Measurements from ENCODE around the gene TARBP2.

The TARBP2 gene, protein sequence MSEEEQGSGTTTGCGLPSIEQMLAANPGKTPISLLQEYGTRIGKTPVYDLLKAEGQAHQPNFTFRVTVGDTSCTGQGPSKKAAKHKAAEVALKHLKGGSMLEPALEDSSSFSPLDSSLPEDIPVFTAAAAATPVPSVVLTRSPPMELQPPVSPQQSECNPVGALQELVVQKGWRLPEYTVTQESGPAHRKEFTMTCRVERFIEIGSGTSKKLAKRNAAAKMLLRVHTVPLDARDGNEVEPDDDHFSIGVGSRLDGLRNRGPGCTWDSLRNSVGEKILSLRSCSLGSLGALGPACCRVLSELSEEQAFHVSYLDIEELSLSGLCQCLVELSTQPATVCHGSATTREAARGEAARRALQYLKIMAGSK

DNA sequence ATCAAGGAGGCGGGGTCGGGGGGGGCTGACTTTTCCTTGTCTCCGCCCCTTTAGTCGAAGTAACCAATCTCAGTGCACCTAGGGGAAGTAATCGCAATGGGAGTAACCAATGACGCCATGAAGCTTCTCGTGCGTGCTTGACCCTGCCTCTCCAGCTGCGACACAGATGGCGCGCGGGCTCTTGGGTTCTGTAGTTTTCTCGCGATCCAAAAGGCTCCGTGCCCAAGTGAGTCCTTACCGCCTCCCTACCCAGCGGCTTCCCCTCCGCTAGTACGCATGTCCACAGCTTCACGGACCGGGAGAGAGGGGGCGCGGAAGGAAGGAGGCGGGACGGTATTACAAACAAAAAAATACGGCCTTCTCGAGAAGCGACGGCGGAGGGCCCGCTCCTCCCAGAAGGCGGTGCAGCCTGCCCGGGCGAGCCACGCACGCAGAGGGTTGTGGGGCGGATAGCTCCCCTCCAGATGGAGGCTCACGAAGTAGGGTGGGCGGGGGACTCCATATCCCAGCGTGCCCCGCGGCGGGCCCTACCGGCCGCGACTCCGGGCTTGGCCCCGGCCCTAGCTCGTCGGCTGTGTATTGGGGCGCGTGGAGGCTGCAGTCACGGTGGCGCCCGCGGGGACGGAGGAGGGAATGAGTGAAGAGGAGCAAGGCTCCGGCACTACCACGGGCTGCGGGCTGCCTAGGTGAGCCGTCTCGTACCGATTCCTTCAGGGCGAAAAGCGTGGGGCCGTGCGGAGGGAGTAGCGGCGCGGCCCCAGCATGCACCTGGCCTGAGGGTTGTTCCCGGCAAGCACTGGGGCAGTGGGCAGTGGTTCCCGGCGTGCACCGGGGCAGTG, at the start of gene TARBP2:
Gene TARBP2, plus strand, starts transcription at position 508 of the 839 bp plus-strand sequence. Its CDS starts 126 bp downstream, at position 634.
- DNase-seq = peak; percentile 98

- DNase-seq = peak; percentile 98
These were observed 49.4 kb upstream of the TARBP2 start, which contains the start of gene PCBP2 for GRCh38 chr12:53451661-53452158. TSS of gene PCBP2 (plus strand) at chr12:53452102. CDS start at chr12:53454801, 2,699 bp downstream.

DNA sequence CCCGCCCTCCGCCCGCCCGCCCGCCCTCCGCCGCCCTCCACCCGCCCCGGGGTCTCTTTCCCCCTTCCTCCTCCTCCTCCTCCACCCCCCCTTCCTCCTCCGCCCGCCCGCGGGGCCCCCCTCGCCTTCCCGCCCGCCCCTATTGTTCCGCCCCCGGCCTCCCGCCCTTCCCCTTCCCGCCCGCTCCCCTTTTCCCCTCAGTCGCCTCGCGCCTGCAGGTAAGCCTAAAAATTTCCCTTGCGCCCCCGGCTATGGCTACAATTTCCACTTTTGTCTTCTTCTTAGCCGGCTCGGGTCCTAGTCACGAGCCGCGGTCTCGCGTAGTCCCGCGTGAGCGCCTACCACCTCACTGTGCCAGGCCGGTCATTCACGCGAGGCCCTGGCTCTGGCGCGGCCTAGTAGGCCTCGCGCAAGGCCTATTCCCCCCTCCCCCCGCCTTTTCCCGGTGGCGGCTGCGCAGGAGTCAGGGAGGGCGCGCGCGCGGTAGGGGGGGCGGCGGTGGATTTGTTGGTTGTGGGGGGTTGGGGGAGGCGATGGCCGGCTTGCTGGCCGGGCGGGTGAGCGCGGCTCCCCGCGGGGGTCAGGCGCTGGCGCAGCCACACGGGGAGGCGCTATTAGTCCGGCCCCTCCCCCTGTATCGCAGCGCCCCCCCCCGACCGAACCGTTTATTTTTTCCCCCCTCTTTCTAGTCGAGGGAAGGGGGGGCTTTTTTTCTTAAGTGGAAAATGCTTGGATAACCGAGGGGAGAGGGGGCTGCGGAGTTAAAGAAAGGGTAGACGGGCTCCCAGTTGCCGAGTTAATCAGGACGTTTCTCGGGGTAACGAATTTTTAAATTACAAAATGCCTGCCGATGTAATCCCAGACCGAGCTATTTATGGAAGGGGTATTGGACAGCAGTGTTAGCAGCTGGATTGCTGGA, 48.7 kb upstream of the TARBP2 start:
- DNase-seq = peak; percentile 76

DNA sequence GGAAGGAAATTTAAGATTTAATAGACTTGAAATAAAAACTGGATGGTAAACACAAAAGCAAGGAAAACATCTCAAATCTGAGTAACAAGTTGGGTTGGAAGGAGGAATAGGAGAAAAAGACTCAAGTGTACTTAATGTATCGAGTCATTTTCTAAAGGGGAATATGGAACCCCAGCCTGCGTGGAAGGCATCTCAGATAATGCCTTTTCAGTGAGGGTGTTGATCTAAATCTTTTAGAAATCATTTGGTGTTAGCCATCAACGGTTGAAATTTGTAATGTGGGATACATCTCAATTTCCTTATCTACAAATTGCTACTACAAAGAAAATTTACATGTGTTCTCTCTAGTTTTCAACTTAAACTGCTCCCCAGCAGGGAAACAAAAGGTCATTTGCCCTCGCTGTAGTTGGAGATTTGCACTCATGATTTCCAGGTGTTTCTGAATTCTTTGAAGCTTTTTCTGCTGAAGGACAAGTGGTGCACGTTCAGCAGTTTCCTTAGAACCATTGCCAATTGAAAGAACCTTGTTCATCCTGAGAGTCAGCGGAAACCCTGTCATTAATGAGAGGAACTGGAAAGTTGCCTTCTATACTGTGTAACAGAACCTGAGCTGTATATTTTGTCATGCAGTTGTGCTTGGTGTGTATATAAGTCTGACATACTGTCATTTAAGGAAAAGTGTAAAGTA, 47.0 kb upstream of the TARBP2 start:
- no peak for DNase-seq

- DNase-seq = no peak
These were observed 46.4 kb upstream of the TARBP2 start for GRCh38 chr12:53454707-53455106.

- no peak for DNase-seq
These were observed 44.3 kb upstream of the TARBP2 start for GRCh38 chr12:53456654-53457366.

- DNase-seq = no peak
These were observed 42.0 kb upstream of the TARBP2 start for GRCh38 chr12:53459097-53459496.

DNA sequence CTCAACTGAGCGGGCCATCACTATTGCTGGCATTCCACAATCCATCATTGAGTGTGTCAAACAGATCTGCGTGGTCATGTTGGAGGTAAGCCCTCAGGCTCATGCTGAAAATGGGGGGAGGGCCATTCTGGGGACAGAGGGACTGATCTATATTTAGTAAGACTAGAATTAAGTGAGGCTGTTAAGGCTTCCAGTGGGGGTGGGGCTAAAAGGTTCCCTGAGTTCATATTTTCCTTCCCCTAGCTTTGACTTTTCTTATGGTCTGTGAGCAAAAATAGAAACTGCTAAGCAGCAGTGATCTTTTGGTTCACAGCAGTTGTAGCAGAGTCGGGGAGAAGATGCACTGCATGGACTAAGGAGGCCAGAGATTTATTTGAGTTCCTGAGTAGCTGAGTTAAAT, 40.0 kb upstream of the TARBP2 start:
- no peak for DNase-seq

GRCh38 chr12:53461591-53461990, 39.5 kb upstream of the TARBP2 start:
- DNase-seq = no peak

DNA sequence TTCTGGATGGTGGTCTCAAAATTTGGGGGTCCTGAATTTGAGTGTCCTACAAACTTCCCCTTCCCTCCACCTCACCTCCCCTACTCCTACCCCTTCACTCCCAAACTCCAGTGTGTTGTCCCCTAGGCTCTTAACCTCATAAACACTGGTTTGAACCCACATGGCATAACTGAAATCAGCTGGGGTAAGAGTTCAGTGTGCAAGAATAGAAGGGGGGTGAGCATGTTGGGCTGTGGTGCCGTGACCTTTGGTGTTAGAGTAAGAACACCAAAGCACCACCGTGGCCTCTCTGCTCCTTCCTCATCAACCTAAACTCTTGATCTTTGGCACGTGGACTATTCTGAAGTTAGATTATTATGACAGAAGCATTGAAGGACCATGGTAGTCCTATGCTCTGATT, 38.1 kb upstream of the TARBP2 start:
- no peak for DNase-seq

GRCh38 chr12:53463802-53464560, 37.1 kb upstream of the TARBP2 start:
- no peak for DNase-seq

DNA sequence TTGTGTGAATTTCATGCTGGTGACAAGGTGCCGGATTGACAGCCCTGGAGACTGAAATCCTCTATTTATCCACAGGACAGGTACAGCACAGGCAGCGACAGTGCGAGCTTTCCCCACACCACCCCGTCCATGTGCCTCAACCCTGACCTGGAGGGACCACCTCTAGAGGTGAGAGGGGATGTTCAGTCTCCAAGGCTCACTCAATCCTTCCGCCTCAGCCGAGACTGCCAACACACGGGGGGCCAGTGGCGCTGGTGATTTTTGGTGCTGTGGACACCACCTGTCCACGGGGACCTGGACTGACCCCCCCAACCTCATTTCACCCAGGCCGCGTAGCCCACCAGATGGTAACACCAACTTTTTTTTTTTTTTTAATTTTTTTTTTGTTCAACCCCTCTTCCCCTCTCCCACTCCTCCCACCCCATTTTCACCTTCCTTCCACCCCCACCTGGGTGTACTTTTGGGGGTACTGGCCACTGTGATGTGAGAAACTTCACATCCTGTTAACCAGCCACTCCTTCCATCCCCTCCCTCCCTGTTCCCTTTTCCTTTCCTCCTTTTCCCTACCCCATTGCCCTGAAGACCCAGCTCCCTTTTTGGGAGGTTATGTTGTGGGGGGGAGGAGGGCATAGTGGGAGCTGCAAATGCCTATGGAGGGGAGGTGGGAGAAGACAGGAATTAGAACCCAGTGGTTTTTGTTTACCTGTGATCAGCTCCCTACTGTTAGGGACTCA, 36.2 kb upstream of the TARBP2 start:
- no peak for DNase-seq

DNA sequence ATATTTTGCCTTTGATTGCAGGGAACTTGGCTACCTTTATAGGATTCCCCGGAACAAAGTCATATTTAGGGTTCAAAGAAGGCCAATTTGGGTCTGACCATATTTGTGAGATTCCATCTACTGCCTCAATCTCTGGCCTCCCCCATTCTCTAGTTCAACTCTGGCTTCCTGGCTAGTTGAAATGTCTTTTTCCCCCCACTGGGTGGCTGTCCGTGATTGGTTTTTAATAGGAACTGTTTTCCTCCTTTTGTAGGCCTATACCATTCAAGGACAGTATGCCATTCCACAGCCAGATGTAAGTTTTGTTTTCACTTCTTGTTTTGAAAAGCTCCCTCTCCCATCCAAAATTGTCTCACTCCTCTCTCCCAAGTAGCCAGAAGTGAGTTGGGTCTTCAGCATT, 35.4 kb upstream of the TARBP2 start:
- no peak for DNase-seq

DNA sequence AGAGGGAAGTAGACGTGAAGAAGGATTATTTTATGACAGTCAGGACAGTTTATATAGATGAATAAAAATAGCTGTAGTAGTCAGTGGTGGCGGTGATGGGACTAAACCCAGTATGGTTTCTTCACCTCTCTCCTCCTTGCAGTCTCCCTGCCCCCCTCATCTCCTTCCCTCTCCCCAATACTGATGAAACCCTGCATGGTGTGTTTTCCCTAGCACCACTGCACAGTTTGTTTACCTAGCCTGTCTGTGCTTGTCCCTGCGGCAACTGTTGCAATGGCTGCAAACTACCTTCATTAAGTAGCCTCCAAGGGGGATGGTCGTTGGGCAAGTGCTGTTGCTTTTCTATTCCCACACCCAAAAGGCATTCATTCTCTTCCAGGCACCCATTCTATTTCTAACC, 34.4 kb upstream of the TARBP2 start:
- no peak for DNase-seq

DNA sequence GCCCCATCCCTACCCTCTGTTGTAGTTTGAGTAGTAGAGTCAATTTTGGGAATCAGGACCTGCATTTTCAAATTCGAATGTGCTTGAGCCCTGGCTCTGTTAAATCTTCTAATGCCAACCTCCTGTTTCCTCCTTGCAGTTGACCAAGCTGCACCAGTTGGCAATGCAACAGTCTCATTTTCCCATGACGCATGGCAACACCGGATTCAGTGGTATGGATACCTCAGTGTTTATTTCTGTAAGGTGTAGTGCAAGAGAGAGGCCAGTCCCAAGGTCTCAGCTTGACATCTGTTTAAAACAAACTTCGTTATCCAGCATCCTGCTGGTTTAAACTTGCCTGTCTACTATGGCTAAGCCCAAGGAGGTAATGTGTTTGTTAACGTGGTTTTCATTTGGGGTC, 34.0 kb upstream of the TARBP2 start:
- DNase-seq = no peak

GRCh38 chr12:53467880-53468279, 33.2 kb upstream of the TARBP2 start:
- DNase-seq = no peak

- DNase-seq = no peak
These were observed 32.8 kb upstream of the TARBP2 start for GRCh38 chr12:53468282-53468681.

- DNase-seq = no peak
These were observed 29.0 kb upstream of the TARBP2 start for GRCh38 chr12:53472056-53472582.

DNA sequence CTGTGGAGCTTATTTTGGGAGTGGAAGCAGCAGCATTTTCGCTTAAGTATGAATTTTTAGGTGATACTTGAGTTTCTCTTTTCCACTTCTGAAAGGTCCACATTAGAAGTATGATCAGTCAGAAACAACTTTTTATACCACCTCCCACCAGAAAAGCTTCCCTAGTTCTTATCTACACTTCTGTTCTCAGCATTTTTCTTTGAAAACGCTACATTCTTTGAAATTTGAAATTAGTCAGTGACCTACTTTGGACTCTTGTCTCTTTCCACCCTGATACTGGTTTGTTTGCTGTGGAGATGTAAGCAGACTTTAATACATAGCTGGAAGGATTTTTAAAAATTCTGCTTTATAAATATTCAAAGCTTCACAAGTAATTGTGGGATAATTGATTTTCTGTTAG, 27.0 kb upstream of the TARBP2 start:
- no peak for DNase-seq

DNA sequence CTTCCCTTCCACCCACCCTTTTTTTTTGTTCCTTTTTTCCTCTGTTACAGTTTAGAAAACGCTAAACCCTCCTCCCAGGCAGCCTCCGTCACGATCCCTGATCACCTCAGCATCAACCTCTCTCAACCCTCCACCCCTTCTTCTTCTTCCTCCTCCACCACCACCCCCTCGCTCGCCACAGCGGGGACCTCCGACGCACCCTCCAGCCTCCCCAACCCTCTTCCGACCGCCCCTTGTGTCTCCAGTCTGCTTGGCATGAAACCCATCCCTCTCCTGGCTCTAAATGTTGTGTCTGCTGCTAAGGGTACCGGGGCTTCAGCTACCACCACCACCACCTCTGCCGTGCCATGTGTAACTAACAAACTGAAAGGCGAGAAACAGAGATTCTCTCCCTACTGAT, 26.3 kb upstream of the TARBP2 start:
- no peak for DNase-seq

Measured in T1000 (cell line).